ENCODE results near the gene ARHGAP23.
"Not testable (repeated sequence)": the region's sequence is repeated elsewhere in the genome, so short reads cannot be mapped to it uniquely, and the experiment has no call there.

ARHGAP23 gene

DNA sequence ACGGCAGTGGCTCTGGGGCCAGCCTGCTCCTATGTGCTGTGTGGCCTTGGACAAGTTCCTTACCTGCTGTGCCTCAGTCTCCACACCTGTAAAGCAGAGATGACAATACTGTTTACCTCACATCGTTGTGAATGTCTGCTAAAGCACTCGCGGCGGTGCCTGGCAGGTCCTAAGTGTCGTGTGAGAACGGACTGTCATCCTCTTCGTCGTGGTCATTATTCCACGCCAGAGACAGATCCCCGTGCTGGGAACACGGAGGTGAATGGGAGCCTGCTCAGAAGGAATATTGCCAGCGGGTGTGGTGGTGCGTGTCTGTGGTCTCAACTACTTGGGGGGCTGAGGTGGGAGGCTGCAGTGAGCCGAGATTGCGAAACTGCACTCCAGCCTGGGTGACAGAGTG, 65.9 kb downstream of the ARHGAP23 start:
- not testable (repeated sequence) for DNase-seq

GRCh38 chr17:38497656-38498055, 69.4 kb downstream of the ARHGAP23 start:
- DNase-seq: not testable (repeated sequence)

DNA sequence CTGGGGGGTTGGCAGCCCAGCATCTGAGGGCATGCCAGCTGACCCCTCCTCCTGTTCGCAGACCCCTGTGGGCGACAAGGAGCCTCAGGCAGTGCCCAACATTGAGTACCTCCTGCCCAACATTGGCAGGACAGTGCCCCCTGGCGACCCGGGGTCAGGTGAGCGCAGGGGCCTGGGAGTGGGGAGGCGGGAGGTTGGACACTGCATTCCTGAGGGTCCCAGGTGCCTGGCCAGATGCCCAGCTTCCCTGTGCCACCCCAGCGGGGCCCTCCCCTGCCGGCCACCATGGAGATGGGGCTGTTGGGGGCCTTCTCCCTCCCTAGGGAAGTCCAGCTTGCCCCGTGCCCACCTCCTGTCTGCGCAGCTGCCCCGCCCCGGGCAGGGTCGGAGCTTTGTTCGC, 70.1 kb downstream of the ARHGAP23 start:
- no peak for DNase-seq

GRCh38 chr17:38499230-38499629, 71.0 kb downstream of the ARHGAP23 start:
- not testable (repeated sequence) for DNase-seq

- not testable (repeated sequence) for DNase-seq
Measured at GRCh38 chr17:38501718-38502117, 73.5 kb downstream of the ARHGAP23 start.

- not testable (repeated sequence) for DNase-seq
Measured at GRCh38 chr17:38503286-38503913, 75.1 kb downstream of the ARHGAP23 start.

DNA sequence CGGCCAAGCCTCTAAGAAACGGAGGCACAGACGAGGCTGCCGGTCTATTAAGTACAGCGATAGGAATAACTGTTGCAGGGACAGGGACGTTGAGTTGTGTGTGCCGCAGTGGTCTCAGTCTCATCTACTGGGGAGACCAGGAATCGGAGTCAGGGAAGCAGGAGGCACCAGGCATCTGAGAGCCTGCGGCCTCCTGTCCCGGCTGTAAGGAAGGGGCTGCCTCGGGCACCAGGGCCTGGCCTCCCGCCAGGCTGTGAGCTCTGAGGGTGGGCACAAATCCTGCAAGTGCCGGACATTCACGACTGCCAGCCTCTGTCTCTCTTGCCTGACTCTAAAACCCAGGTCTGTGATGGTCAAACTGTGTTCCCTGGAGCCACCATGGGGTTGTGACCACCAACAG, 76.0 kb downstream of the ARHGAP23 start:
- DNase-seq: no peak

- DNase-seq: no peak
Measured at GRCh38 chr17:38507436-38507835, 79.2 kb downstream of the ARHGAP23 start.

- no peak for DNase-seq
Measured at GRCh38 chr17:38507921-38508569, 79.8 kb downstream of the ARHGAP23 start.

DNA sequence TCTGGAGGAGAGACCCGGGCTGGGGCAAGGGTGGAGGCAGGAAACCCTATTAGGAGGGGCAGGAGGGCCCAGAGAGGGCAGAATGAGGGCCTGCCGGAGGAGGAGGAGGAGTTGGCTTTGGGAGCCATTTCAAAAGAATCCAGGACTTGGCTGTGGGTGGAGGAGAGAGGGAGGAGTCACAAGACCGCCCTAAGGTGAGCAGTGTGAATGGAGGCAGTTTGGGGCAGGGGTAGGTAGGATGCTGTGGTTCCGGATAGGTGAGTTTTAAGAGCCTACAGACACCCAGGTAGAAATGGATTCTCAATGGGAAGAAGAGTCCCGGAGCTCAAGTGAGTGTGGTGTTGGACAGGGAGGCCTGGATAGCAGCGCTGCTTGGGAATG, 80.3 kb downstream of the ARHGAP23 start:
- DNase-seq: no peak

DNA sequence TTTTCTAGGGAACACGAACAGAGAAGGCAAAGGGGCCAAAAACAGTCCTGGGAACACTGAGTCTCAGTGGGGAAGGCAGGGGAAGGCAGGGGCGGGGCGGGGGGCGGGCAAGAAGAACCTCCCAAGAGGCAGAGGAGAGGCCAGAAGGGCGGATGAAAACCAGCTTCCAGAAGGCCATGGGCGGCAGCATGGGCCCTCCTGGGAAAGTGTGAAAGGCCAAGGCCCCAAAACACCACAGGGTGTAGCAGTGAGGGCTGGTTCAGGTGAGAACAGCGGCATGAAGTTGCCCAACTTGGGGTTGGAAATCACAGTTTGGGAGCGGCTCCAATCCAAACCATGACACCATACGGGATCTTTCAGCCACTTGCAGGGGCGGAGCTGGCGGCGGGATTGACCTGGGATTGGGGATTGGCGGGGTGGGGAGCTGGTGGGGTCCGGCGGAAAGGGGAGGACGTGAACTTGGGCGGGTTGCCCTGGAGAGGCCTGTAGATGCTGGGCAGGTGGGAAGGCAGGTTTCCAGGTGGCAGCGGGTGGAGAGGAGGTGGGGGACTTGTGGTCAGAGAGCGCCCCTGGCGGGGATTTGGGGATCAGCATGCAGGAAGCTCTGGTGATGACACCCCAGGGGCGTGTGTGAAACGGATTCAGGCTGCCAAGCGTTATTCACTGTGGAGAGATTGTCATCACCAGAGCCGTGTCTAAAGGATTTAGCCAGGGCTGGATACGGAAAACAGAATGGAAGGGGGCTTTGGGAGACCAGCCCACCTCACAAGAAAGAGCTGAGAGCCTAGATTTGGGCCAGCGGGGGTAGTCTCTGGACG, 80.9 kb downstream of the ARHGAP23 start:
- peak; percentile 74 to 78 for DNase-seq

- no peak for DNase-seq
Measured at GRCh38 chr17:38509772-38510420, 81.6 kb downstream of the ARHGAP23 start.

DNA sequence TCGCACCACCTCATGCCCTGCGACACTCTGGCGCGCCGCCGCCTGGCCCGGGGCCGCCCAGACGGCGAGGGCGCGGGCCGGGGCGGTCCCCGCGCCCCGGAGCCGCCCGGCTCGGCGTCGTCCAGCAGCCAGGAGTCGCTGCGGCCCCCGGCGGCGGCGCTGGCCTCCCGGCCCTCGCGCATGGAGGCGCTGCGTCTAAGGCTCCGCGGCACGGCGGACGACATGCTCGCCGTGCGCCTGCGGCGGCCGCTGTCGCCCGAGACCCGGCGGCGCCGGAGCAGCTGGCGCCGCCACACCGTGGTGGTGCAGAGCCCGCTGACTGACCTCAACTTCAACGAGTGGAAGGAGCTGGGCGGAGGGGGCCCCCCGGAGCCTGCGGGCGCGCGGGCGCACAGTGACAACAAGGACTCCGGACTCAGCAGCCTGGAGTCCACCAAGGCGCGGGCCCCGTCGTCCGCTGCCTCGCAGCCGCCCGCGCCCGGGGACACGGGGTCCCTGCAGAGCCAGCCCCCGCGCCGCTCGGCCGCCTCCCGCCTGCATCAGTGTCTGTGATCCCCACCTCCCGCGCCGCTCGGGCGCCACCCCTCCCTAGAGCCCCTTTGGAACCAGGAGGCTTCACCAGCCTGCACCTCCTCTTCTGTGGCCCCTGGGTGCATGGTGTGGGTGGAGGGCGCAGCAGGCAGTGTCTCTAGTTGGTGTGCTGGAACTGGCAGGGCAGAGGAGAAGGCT, 82.3 kb downstream of the ARHGAP23 start:
- no peak for DNase-seq

GRCh38 chr17:38511150-38512108, 83.2 kb downstream of the ARHGAP23 start:
- DNase-seq: no peak

GRCh38 chr17:38512473-38513058, 84.3 kb downstream of the ARHGAP23 start:
- no peak for DNase-seq

GRCh38 chr17:38526526-38526925, 98.3 kb downstream of the ARHGAP23 start:
- DNase-seq: not testable (repeated sequence)

DNA sequence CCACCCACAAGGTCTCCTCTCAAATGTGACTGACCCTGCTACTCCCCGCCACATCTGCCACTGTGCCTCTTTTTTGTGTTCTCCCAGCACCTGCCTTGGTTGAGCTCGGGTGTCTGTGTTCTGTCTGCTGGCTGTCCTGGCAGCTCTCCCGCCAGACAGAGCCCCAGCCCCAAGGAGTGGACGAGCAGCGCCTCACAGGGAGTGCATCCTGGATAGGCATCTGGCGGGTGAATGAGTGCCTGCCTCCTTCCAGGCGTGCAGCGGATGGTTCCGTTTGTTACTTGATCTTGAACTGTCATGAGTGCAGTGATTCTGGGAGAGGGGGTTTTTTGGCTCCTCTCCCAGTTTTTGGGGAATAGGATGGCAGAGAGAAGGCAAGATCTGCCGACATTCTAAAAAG, 99.9 kb downstream of the ARHGAP23 start:
- DNase-seq: not testable (repeated sequence)

GRCh38 chr17:38530856-38531255, 102.6 kb downstream of the ARHGAP23 start:
- DNase-seq: not testable (repeated sequence)

DNA sequence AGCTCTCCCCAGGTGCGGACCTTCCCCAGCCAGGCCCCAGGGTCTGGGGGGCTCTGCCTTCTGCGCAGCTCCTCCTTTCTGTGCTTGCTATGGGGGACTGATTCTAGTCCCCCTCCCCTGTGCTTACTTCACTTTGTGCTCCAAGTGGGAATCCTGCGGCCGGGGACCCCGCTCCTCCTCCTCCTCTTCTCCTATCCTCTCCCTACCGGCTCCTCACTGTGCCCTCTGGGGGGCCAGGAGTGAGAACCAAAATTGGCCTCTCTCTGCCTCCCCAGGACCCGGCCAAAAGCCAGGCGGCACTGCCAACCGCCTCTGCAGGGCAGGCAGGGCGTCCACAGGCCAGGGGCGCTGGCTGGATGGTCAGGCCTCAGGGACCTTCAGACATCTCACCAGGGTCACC, 103.5 kb downstream of the ARHGAP23 start:
- not testable (repeated sequence) for DNase-seq

- no peak for DNase-seq
Measured at GRCh38 chr17:38532451-38532850, 104.2 kb downstream of the ARHGAP23 start.

DNA sequence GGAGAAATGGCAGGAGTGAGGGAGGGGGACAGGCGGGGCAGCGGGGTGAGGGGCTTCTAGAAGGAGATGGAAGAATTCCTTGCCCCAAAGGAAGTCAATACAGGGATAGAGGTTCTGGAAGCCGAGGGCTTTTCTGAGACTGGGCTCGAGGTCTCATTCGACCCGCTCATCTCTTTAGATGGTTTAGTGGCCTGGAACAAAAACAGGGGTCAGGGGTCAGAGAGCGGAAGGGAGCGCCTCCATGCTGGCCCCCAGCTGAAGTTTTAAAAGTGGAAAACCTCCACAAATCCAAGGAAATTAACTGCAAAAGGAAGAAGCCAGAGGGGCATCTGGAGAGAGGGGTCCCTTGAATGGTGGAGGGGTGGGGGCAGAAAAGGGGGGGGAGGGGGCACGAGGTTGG, 105.0 kb downstream of the ARHGAP23 start:
- DNase-seq: no peak

All from stimulated activated CD4-positive, alpha-beta T cell treated with anti-CD3 and anti-CD28 coated beads, Interleukin-2, amount 100 ng/mL, for 48 hours (primary cell).